ENCODE measurements around the gene VPS54. TPM values are rescaled to one million over a fixed set of nuclear protein-coding genes. Genes with fewer than 3 reads are reported as not detected.

VPS54 gene
- total RNA-seq, 1 donor from 2014 or later: 18.7 TPM

DNA sequence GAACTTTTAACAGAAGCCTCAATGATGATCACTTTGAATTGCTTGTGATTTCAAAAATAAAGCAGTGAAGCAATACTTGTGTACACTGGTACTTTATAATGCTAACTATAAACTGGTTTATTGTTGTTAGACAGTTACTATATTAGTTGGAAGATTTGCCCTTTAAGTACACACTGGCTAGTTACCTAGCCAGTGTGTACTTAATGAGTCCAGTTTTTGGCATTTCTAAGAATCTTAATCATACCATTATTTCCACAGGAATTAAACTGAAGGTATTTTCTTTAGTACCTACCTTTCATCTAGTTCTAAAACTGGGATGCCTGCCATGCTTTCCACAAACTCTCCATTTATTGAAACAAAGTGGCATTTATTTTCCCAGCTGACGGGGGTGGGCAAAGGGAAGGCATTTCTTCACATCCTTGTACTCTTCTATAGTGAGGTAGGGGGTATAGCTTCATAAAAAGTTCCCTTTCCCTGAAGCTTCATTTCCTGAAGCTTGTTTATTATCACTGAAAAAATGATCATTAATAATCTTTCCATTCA, 127.7 kb downstream of the VPS54 start:
- peaks cover 6% of the 10 kb centered on the region for H3K9me3 Mint-ChIP-seq (ENCODE audit: unreplicated experiment)
- no peaks in the 10 kb centered on the region for H3K27me3 Mint-ChIP-seq (ENCODE audit: unreplicated experiment)
- no peaks in the 10 kb centered on the region for H3K36me3 Mint-ChIP-seq (ENCODE audit: unreplicated experiment)
- no peak overlapping the region for H3K4me3 Mint-ChIP-seq (ENCODE audit: unreplicated experiment)
- TF ChIP-seq, protein P1, sequence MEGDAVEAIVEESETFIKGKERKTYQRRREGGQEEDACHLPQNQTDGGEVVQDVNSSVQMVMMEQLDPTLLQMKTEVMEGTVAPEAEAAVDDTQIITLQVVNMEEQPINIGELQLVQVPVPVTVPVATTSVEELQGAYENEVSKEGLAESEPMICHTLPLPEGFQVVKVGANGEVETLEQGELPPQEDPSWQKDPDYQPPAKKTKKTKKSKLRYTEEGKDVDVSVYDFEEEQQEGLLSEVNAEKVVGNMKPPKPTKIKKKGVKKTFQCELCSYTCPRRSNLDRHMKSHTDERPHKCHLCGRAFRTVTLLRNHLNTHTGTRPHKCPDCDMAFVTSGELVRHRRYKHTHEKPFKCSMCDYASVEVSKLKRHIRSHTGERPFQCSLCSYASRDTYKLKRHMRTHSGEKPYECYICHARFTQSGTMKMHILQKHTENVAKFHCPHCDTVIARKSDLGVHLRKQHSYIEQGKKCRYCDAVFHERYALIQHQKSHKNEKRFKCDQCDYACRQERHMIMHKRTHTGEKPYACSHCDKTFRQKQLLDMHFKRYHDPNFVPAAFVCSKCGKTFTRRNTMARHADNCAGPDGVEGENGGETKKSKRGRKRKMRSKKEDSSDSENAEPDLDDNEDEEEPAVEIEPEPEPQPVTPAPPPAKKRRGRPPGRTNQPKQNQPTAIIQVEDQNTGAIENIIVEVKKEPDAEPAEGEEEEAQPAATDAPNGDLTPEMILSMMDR (IDR thresholded peaks at IDR 0.05; ENCODE audit: partially characterized antibody, unreplicated experiment): no peak
- no peak for DNase-seq
- H3K27ac Mint-ChIP-seq (ENCODE audit: unreplicated experiment): no peak overlapping the region
- H3K4me1 Mint-ChIP-seq (ENCODE audit: low read depth, unreplicated experiment): no peaks in the 10 kb centered on the region

DNA sequence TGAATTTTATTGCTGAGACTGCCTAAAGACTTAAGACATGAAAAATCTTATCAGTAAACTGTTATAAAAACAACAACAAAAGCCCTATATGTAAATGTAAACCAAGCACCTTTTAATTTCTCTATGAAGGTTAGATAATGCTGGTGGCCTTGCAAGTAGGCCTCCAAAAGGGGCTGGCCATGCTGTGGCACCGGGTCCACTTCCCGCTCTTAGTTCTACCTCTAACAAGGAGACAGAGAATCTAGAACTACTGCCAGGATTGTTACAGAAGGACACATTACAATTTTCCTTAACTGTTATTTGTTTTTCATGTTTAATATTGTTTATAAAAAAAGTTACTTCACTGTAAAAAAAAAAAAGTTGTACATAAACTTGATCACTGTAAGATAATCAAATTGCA, 128.6 kb downstream of the VPS54 start:
- Mint-ChIP-seq H3K9me3 (ENCODE audit: unreplicated experiment) (peaks cover 6% of the 10 kb centered on the region), H3K36me3 (ENCODE audit: unreplicated experiment) (no peaks in the 10 kb centered on the region), H3K27ac (ENCODE audit: unreplicated experiment) (no peak overlapping the region), H3K4me3 (ENCODE audit: unreplicated experiment) (no peak overlapping the region), H3K4me1 (ENCODE audit: low read depth, unreplicated experiment) (no peaks in the 10 kb centered on the region), H3K27me3 (ENCODE audit: unreplicated experiment) (no peaks in the 10 kb centered on the region)
- TF ChIP-seq, protein P1 (IDR thresholded peaks at IDR 0.05; ENCODE audit: partially characterized antibody, unreplicated experiment): no peak
- no peak for DNase-seq

DNA sequence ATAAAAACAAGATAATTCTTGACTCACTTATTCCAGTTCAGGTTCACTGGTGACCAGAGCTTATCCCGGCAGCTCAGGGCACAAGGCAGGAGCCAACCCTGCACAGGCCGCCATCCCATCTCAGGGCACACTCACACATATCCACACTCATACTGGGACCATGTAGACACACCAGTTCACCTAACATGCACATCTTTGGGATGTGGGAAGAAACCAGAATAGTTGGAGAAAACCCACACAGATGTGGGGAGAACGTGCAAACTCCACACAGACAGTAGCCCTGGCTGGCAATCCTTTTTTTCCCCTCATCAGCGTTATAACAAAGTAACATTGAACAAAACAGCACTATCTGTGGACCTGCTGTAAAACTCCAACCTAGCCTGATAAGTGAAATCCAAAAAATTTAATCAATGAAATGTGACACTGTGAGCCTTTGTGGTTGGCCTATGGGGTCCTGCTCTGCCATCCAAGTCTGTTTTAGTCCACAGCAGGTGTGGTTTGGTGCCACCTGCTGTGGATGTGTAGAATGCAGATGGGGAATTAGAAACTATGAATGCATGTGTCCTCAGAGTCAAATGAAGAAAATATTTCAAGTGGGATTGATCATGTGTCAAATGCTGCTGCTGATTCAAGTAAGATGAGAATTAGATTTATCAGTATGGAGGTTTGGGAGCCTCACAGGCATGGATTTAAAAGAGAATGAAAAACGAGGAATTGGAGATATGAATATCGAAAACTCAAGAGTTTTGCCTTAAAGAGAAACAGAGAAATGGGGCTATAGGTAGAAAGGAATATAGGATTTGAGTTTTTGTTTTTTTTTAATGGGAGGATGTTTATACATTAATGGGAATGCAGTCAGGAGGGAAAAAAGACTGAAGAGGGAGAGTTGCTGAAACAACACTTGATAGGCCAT, 130.5 kb downstream of the VPS54 start:
- H3K36me3 Mint-ChIP-seq (ENCODE audit: unreplicated experiment): no peaks in the 10 kb centered on the region
- TF ChIP-seq, protein P1 (IDR thresholded peaks at IDR 0.05; ENCODE audit: partially characterized antibody, unreplicated experiment): peak; percentile 65

DNA sequence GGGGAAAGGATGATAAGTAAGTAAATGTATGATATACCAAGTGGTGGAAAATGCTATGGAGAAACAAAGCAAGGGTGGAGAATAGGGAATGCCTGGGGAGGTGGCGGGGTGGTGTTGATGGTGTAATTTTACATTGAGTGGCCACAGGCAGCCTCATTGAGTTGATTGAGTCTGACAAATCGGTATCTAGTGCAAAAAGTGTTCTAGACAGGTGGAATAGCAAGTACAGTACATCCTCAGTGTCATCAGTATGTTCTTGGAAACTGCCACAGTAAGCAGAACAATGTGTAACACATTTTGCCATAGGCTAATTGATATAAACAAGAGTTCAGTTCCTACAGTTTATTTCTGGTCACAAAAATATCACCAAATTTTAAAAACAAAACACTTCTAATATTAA, 131.2 kb downstream of the VPS54 start:
- TF ChIP-seq, protein P1 (IDR thresholded peaks at IDR 0.05; ENCODE audit: partially characterized antibody, unreplicated experiment): no peak
- Mint-ChIP-seq H3K36me3 (ENCODE audit: unreplicated experiment) (no peaks in the 10 kb centered on the region), H3K4me1 (ENCODE audit: low read depth, unreplicated experiment) (no peaks in the 10 kb centered on the region), H3K27ac (ENCODE audit: unreplicated experiment) (peak overlapping the region; percentile 60), H3K9me3 (ENCODE audit: unreplicated experiment) (peaks cover 6% of the 10 kb centered on the region), H3K4me3 (ENCODE audit: unreplicated experiment) (no peak overlapping the region), H3K27me3 (ENCODE audit: unreplicated experiment) (no peaks in the 10 kb centered on the region)
- no peak for DNase-seq

More for the DNA sequence above, 130.5 kb downstream of the VPS54 start:
- no peaks in the 10 kb centered on the region for H3K4me1 Mint-ChIP-seq (ENCODE audit: low read depth, unreplicated experiment)
- DNase-seq: peak; percentile 50
- peaks cover 6% of the 10 kb centered on the region for H3K9me3 Mint-ChIP-seq (ENCODE audit: unreplicated experiment)
- no peak overlapping the region for H3K27ac Mint-ChIP-seq (ENCODE audit: unreplicated experiment)
- no peaks in the 10 kb centered on the region for H3K27me3 Mint-ChIP-seq (ENCODE audit: unreplicated experiment)
- H3K4me3 Mint-ChIP-seq (ENCODE audit: unreplicated experiment): no peak overlapping the region

DNA sequence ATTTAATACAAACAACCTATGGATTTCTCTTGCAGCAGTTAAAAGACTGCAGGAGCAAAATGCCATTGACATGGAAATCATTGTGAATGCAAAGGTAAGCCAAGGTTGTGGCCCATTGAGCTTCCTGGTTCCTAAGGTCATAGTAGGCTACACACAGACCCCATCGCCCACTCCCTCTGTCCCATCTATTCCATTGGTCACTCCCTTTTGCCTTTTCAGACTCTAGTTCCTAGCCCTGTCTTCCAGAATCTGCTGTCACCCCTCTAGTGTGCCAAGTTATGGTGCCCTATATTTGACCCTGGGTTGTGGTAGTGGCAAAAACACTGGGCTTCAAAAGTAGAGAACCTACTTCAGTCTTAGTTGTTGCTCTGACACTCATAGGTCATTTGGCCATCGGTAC, 132.8 kb downstream of the VPS54 start:
- DNase-seq: no peak
- peaks cover 7% of the 10 kb centered on the region for H3K9me3 Mint-ChIP-seq (ENCODE audit: unreplicated experiment)
- no peak overlapping the region for H3K4me3 Mint-ChIP-seq (ENCODE audit: unreplicated experiment)
- H3K36me3 Mint-ChIP-seq (ENCODE audit: unreplicated experiment): no peaks in the 10 kb centered on the region
- H3K27ac Mint-ChIP-seq (ENCODE audit: unreplicated experiment): no peak overlapping the region
- H3K4me1 Mint-ChIP-seq (ENCODE audit: low read depth, unreplicated experiment): no peaks in the 10 kb centered on the region
- no peaks in the 10 kb centered on the region for H3K27me3 Mint-ChIP-seq (ENCODE audit: unreplicated experiment)
- TF ChIP-seq, protein P1 (IDR thresholded peaks at IDR 0.05; ENCODE audit: partially characterized antibody, unreplicated experiment): no peak
